Endothelial cell of umbilical vein (primary cell): ENCODE data around the gene EEFSEC. TPM values are rescaled to one million over a fixed set of nuclear protein-coding genes. Genes with fewer than 3 reads are reported as not detected.

Experiments used
- BruUV-seq: library from RNA; stranded (reverse); fragments of 400-500 nt; replicated peaks from 2 replicates; lab custom pipeline; 2021; lab: Mats Ljungman, UMichigan
- CTCF ChIA-PET: fragments of 300-600, 350-600 bp; sonication (Branson Sonifier 250); formaldehyde crosslinking; loops from one replicate; lab custom pipeline; 2021; ENCODE audit warnings: antibody characterized with exemption, inconsistent platforms; lab: Charles Lee
- POLR2A ChIA-PET: fragments of 300-600, 350-600 bp; sonication (Branson Sonifier 250); formaldehyde crosslinking; loops from one replicate; lab custom pipeline; 2021; ENCODE audit warnings: antibody characterized with exemption, inconsistent platforms; lab: Charles Lee
- DNase-seq: peaks from one replicate; pipeline ENCODE4 v3.0.0-alpha.2; 2011; ENCODE audit warnings: low read depth, low spot score
- FAIRE-seq: peaks from 2 replicates; lab custom pipeline; 2011; peaks lifted over from hg19 to GRCh38; lab: Jason Lieb, UNC
- H2AFZ ChIP-seq: 2 replicates; pipeline ENCODE4 v1.6.0; 2012; ENCODE audit warnings: low read depth, low read length, control low read depth, inconsistent platforms
- H3K27ac ChIP-seq: 2 replicates; pipeline ENCODE4 v1.5.1; 2011; ENCODE audit warnings: low read depth, mild to moderate bottlenecking, control low read depth, low read length, moderate library complexity; ENCODE audit not compliant: insufficient read depth
- H3K27me3 ChIP-seq, 2 experiments: 2 replicates each; pipeline versions ENCODE4 v1.6.0 to v1.6.1; 2011; ENCODE audit warnings: low read length in 2 of 2, mixed read lengths in 1 of 2; ENCODE audit not compliant: control insufficient read depth in 2 of 2, insufficient read depth in 2 of 2
- H3K36me3 ChIP-seq, 2 experiments: 2 replicates in 1 of 2; 3 replicates in 1 of 2; pipeline ENCODE4 v1.5.1; 2011; ENCODE audit warnings: low read length in 2 of 2, mild to moderate bottlenecking in 1 of 2, moderate library complexity in 1 of 2; ENCODE audit not compliant: control insufficient read depth in 2 of 2, insufficient read depth in 2 of 2; ENCODE audit errors: extremely low read depth in 1 of 2
- H3K4me1 ChIP-seq: 3 replicates; pipeline ENCODE4 v1.5.1; 2011; ENCODE audit warnings: mild to moderate bottlenecking, low read length; ENCODE audit not compliant: control insufficient read depth, insufficient read depth; ENCODE audit errors: extremely low read depth
- H3K4me2 ChIP-seq: 2 replicates; pipeline ENCODE4 v1.6.1; 2011; ENCODE audit warnings: low read length, control low read depth, mixed read lengths; ENCODE audit not compliant: insufficient read depth
- H3K4me3 ChIP-seq, 3 experiments: fragments of 200-600 bp in 1 of 3; sonication (generic), shearing (Covaris generic) in 1 of 3; replicated peaks in 1 of 3; 2 replicates each; pipeline ENCODE4 v1.5.1; 2011 to 2016; ENCODE audit warnings: control low read depth in 3 of 3, low read length in 3 of 3, mild to moderate bottlenecking in 2 of 3, inconsistent platforms in 1 of 3, low read depth in 1 of 3, moderate library complexity in 1 of 3; ENCODE audit not compliant: insufficient read depth in 1 of 3
- H3K79me2 ChIP-seq: 2 replicates; pipeline ENCODE4 v1.6.0; 2012; ENCODE audit warnings: low read length, inconsistent platforms; ENCODE audit not compliant: control insufficient read depth, insufficient read depth
- H3K9ac ChIP-seq: replicated peaks from 2 replicates; pipeline ENCODE3; 2011; ENCODE audit warnings: low read length, control low read depth; ENCODE audit not compliant: insufficient read depth; ENCODE audit errors: extremely low read depth
- H3K9me1 ChIP-seq: replicated peaks from 3 replicates; pipeline ENCODE4 v1.6.0; 2011; ENCODE audit warnings: mild to moderate bottlenecking, low read length; ENCODE audit not compliant: control insufficient read depth, insufficient read depth; ENCODE audit errors: extremely low read depth
- H3K9me3 ChIP-seq: replicated peaks from 2 replicates; pipeline ENCODE4 v1.5.1; 2012; ENCODE audit warnings: low read length, inconsistent platforms; ENCODE audit not compliant: control insufficient read depth, insufficient read depth
- H4K20me1 ChIP-seq: replicated peaks from 2 replicates; pipeline ENCODE3; 2011; ENCODE audit warnings: mild to moderate bottlenecking, low read length; ENCODE audit not compliant: control insufficient read depth, insufficient read depth; ENCODE audit errors: extremely low read depth
- CTCF ChIP-seq, 2 donors: IDR thresholded peaks; 1 replicate in 1 of 2; 2 replicates in 1 of 2; pipeline ENCODE4 v1.5.1; 2011; ENCODE audit warnings: low read length in 2 of 2, mild to moderate bottlenecking in 2 of 2, moderate library complexity in 2 of 2, control low read depth in 1 of 2, inconsistent platforms in 1 of 2, low read depth in 1 of 2; ENCODE audit not compliant: insufficient read depth in 1 of 2; ENCODE audit errors: extremely low read depth in 1 of 2
- EZH2 ChIP-seq: IDR thresholded peaks from 2 replicates; pipeline ENCODE4 v1.6.1; 2012; ENCODE audit warnings: borderline replicate concordance, low read depth, mild to moderate bottlenecking, moderate library complexity, low read length, inconsistent platforms; ENCODE audit not compliant: severe bottlenecking
- FOS ChIP-seq: IDR thresholded peaks from 2 replicates; pipeline ENCODE4 v1.6.1; 2011; ENCODE audit warnings: mild to moderate bottlenecking, low read length, moderate library complexity, borderline replicate concordance; ENCODE audit not compliant: insufficient read depth
- GATA2 ChIP-seq: IDR thresholded peaks from 2 replicates; pipeline ENCODE4 v1.7.0; 2011; ENCODE audit warnings: low read depth, mild to moderate bottlenecking, moderate library complexity, mixed read lengths, low read length; ENCODE audit not compliant: insufficient read length, insufficient read depth
- JUN ChIP-seq: IDR thresholded peaks from 2 replicates; pipeline ENCODE4 v1.6.1; 2011; ENCODE audit warnings: borderline replicate concordance, low read depth; ENCODE audit not compliant: insufficient read length, insufficient read depth
- MAX ChIP-seq: IDR thresholded peaks from 2 replicates; pipeline ENCODE4 v1.6.1; 2011; ENCODE audit not compliant: insufficient read depth, insufficient read length
- MYC ChIP-seq: IDR thresholded peaks from one replicate; pipeline ENCODE4 v1.6.1; 2011; ENCODE audit warnings: mild to moderate bottlenecking, low read depth, low read length
- POLR2A ChIP-seq: IDR thresholded peaks from 2 replicates; pipeline ENCODE4 v1.6.1; 2012; ENCODE audit warnings: low read depth, mild to moderate bottlenecking, control low read depth, low read length
- POLR2AphosphoS5 ChIP-seq: IDR thresholded peaks from 2 replicates; pipeline ENCODE4 v1.6.1; 2012; ENCODE audit warnings: low read depth, mild to moderate bottlenecking, control low read depth, low read length, moderate library complexity; ENCODE audit not compliant: insufficient read depth
- dilution Hi-C: fragments of 300-500 bp; cut with MboI; formaldehyde crosslinking; loops from one replicate; pipeline ENCODE4 v1.15.0; 2019; ENCODE audit warnings: low sequenced_read_pairs; ENCODE audit not compliant: extremely low pct_ligation_motif_present
- intact Hi-C: fragments of 100-400 bp; cut with micrococcal nuclease; formaldehyde crosslinking; loops from one replicate; pipeline ENCODE4 v1.10.0; 2022
- polyA plus RNA-seq, 4 experiments: library from polyadenylated mRNA; depleted of rRNA in 3 of 4; stranded (reverse) in 3 of 4; unstranded in 1 of 4; fragments of >200 nt; gene quantifications; 2 replicates each; pipeline versions ENCODE4 v1.2.1 to v1.2.3, GENCODE V29; 2011 to 2012; ENCODE audit warnings: missing spikeins in 1 of 4
- total RNA-seq: library from RNA; stranded (reverse); gene quantifications from 2 replicates; pipeline ENCODE4 v1.2.3, GENCODE V29; 2021

EEFSEC gene
- total and polyA plus RNA-seq, 2 donors (not counting 3 experiments of a cell fraction or from before 2014, with no cell fraction given), result 13.1 to 14.5 TPM

- no peak overlapping the region for H2AFZ ChIP-seq
- no peak overlapping the region for H3K4me3 ChIP-seq
- ChIA-PET POLR2A (no interaction called here), CTCF (interaction anchor here (1.0 to 1.2 kb wide), 2 partner anchors 311 to 335 kb away, joined by 4 read pairs; no protein-coding TSS in a partner anchor)
- BruUV-seq, result no TSS peak
- H3K27me3 ChIP-seq, result no peaks in the 10 kb centered on the region
- peaks cover 14% of the 10 kb centered on the region for H3K4me1 ChIP-seq
- TF ChIP-seq CTCF (IDR thresholded peaks at IDR 0.05; ENCODE audit: extremely low read depth in 1 of 2, insufficient read depth in 1 of 2, low read depth in 1 of 2, low read length in 2 of 2) (no peak), MYC (no peak), POLR2AphosphoS5 (no peak), FOS (no peak), POLR2A (no peak), JUN (no peak), EZH2 (no peak), GATA2 (no peak), MAX (no peak)
- intact Hi-C loops, result no loop called here
- H3K79me2 ChIP-seq, result no peaks in the 10 kb centered on the region
- no peak overlapping the region for H3K27ac ChIP-seq
- FAIRE-seq, result no peak
- dilution Hi-C loops, result no loop called here
- no peaks in the 10 kb centered on the region for H4K20me1 ChIP-seq
- H3K36me3 ChIP-seq, result no peaks in the 10 kb centered on the region
- no peak overlapping the region for H3K9ac ChIP-seq
- no peak for DNase-seq
- H3K9me1 ChIP-seq, result no peaks in the 10 kb centered on the region
- H3K4me2 ChIP-seq, result no peak overlapping the region
- no peaks in the 10 kb centered on the region for H3K9me3 ChIP-seq
Measured at GRCh38 chr3:128273109-128273840, 120.0 kb downstream of the EEFSEC start.
